CD14-positive monocyte (primary cell): ENCODE measurements around the gene DLGAP4. TPM values are rescaled to one million over a fixed set of nuclear protein-coding genes. Genes with fewer than 3 reads are reported as not detected.
A peak's percentile ranks its signal among the peaks of the same experiment; 100 is the strongest.

ENCODE experiments used
- DNase-seq, 3 donors: peaks; one replicate each; pipeline ENCODE4 v3.0.0-alpha.2; 2011 to 2022
- H2AFZ ChIP-seq: 2 replicates; pipeline ENCODE4 v1.6.0; 2012; ENCODE audit warnings: mild to moderate bottlenecking, low read depth, low read length, inconsistent platforms; ENCODE audit not compliant: insufficient read depth, poor library complexity, severe bottlenecking
- H3K27ac ChIP-seq, 2 donors: 1 replicate in 1 of 2; 2 replicates in 1 of 2; pipeline ENCODE4 v1.5.1; 2012 to 2013; ENCODE audit warnings: low read length in 2 of 2, control low read depth in 1 of 2, inconsistent platforms in 1 of 2, low read depth in 1 of 2, mild to moderate bottlenecking in 1 of 2
- H3K27me3 ChIP-seq, 2 donors: one replicate each; pipeline versions ENCODE4 v1.6.0 to v1.6.1; 2011 to 2013; ENCODE audit warnings: low read length in 2 of 2; ENCODE audit not compliant: control insufficient read depth in 2 of 2, insufficient read depth in 2 of 2
- H3K36me3 ChIP-seq, 2 donors: replicated peaks in 1 of 2; 1 replicate in 1 of 2; 2 replicates in 1 of 2; pipeline versions ENCODE4 v1.5.1 to v1.6.1; 2012 to 2013; ENCODE audit warnings: low read length in 2 of 2, control low read depth in 1 of 2, inconsistent platforms in 1 of 2, mild to moderate bottlenecking in 1 of 2; ENCODE audit not compliant: insufficient read depth in 2 of 2, control insufficient read depth in 1 of 2
- H3K4me1 ChIP-seq, 2 donors: 1 replicate in 1 of 2; 2 replicates in 1 of 2; pipeline versions ENCODE4 v1.5.1 to v1.6.1; 2012 to 2013; ENCODE audit warnings: low read length in 2 of 2, control low read depth in 1 of 2, inconsistent platforms in 1 of 2, mild to moderate bottlenecking in 1 of 2, moderate library complexity in 1 of 2; ENCODE audit not compliant: insufficient read depth in 2 of 2, control insufficient read depth in 1 of 2
- H3K4me2 ChIP-seq: replicated peaks from 2 replicates; pipeline ENCODE3; 2012; ENCODE audit warnings: low read length, moderate library complexity, mild to moderate bottlenecking; ENCODE audit not compliant: poor library complexity, severe bottlenecking; ENCODE audit errors: extremely low read depth
- H3K4me3 ChIP-seq, 3 experiments: fragments of 200-600 bp in 1 of 3; sonication (generic) in 1 of 3; replicated peaks in 1 of 3; 1 replicate in 2 of 3; 2 replicates in 1 of 3; pipeline ENCODE4 v1.5.1; 2011 to 2013; ENCODE audit warnings: low read length in 3 of 3, mild to moderate bottlenecking in 3 of 3, control low read depth in 2 of 3, low read depth in 2 of 3, inconsistent platforms in 1 of 3, moderate library complexity in 1 of 3
- H3K79me2 ChIP-seq: 2 replicates; pipeline ENCODE4 v1.6.0; 2012; ENCODE audit warnings: mild to moderate bottlenecking, control low read depth, inconsistent platforms, low read length, moderate library complexity; ENCODE audit not compliant: insufficient read depth
- H3K9ac ChIP-seq: 2 replicates; pipeline ENCODE4 v1.6.0; 2017; ENCODE audit warnings: low read length, mild to moderate bottlenecking; ENCODE audit not compliant: insufficient read depth, poor library complexity, severe bottlenecking
- H3K9me3 ChIP-seq, 2 donors: replicated peaks in 1 of 2; 1 replicate in 1 of 2; 2 replicates in 1 of 2; pipeline versions ENCODE4 v1.5.1 to v1.6.1; 2012 to 2013; ENCODE audit warnings: low read length in 2 of 2, control low read depth in 1 of 2; ENCODE audit not compliant: control insufficient read depth in 1 of 2, insufficient read depth in 1 of 2
- H4K20me1 ChIP-seq: 2 replicates; pipeline ENCODE4 v1.6.0; 2012; ENCODE audit warnings: mild to moderate bottlenecking, low read length, control low read depth, moderate library complexity; ENCODE audit not compliant: insufficient read depth
- H3K27ac Mint-ChIP-seq, 7 donors: one replicate each; pipeline ENCODE4 v1.8.0; 2020; ENCODE audit warnings: mild to moderate bottlenecking in 7 of 7, mixed read lengths in 7 of 7, moderate library complexity in 6 of 7, inconsistent platforms in 2 of 7
- H3K27me3 Mint-ChIP-seq, 3 donors: one replicate each; pipeline ENCODE4 v1.8.0; 2021 to 2022; ENCODE audit warnings: low read depth in 3 of 3, mild to moderate bottlenecking in 3 of 3, mixed read lengths in 3 of 3, moderate library complexity in 3 of 3, inconsistent platforms in 1 of 3
- H3K36me3 Mint-ChIP-seq, 2 donors: one replicate each; pipeline ENCODE4 v1.8.0; 2020; ENCODE audit warnings: mixed read lengths in 2 of 2, inconsistent platforms in 1 of 2, mild to moderate bottlenecking in 1 of 2
- H3K4me1 Mint-ChIP-seq: one replicate; pipeline ENCODE4 v1.8.0; 2020; ENCODE audit warnings: mild to moderate bottlenecking, mixed read lengths
- H3K4me3 Mint-ChIP-seq, 2 donors: one replicate each; pipeline ENCODE4 v1.8.0; 2020; ENCODE audit warnings: mild to moderate bottlenecking in 2 of 2, mixed read lengths in 2 of 2, moderate library complexity in 1 of 2
- H3K9me3 Mint-ChIP-seq, 7 donors: one replicate each; pipeline ENCODE4 v1.8.0; 2020 to 2022; ENCODE audit warnings: mixed read lengths in 7 of 7, mild to moderate bottlenecking in 6 of 7, moderate library complexity in 6 of 7, inconsistent platforms in 2 of 7
- WGBS: methylation state at CpG from one replicate; pipeline ENCODE4 v1.1.5; 2013; ENCODE audit warnings: missing lambda C conversion rate; ENCODE audit not compliant: insufficient coverage; 5-methylcytosine and 5-hydroxymethylcytosine counted together
- intact Hi-C, 2 donors: fragments of 100-400 bp; cut with micrococcal nuclease; formaldehyde crosslinking; loops; one replicate each; pipeline versions ENCODE4 v1.15.0 to v1.15.1; 2023
- polyA plus RNA-seq, 3 donors: library from polyadenylated mRNA; depleted of rRNA in 1 of 3; unstranded in 2 of 3; stranded (reverse) in 1 of 3; fragments of 300-500 nt in 2 of 3; fragments of >200 nt in 1 of 3; fragmentation: Illumina TruSeq in 2 of 3; gene quantifications; 1 replicate in 2 of 3; 2 replicates in 1 of 3; pipeline ENCODE4 v1.2.3, GENCODE V29; 2012 to 2021
- TF ChIP-seq, protein P1 (sequence below): fragments of 200-600 bp; IDR thresholded peaks from one replicate; pipeline ENCODE4 v1.8.0; 2022; ENCODE audit warnings: antibody characterized with exemption, mild to moderate bottlenecking

Gene DLGAP4
- polyA plus RNA-seq, 3 donors, result 9.9 to 52.7 (median 17.6) TPM

DNA sequence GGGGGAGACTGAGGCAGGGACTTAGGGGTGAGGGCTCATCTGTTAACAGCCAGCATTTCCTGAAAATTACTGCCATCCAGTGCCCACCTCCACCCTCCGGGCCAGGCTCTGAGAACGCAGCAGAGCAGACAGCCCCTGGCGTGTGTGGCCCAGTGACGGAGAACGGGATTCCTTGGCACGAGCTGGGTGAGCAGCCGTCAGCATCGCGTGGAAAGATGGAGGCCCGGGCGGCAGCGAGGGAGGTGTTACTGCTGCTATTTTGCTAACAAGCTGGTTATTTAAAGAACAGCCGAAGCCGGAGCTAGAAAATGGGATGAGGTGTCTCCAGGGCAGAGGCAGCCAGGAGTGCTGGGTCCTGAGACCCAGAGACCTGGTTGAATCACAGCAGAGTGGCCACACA, 62.7 kb downstream of the DLGAP4 start:
- Histone ChIP-seq H3K4me2 (no peak overlapping the region), H3K4me1 (no peaks in the 10 kb centered on the region), H3K27ac (no peak overlapping the region), H3K9me3 (no peaks in the 10 kb centered on the region), H2AFZ (no peak overlapping the region), H3K36me3 (no peaks in the 10 kb centered on the region), H3K79me2 (no peaks in the 10 kb centered on the region), H3K4me3 (no peak overlapping the region), H3K9ac (no peak overlapping the region), H3K27me3 (no peaks in the 10 kb centered on the region), H4K20me1 (no peaks in the 10 kb centered on the region)
- intact Hi-C loops, result no loop called here
- H3K27me3 Mint-ChIP-seq, result peaks cover 4 to 12% (median 11%) of the 10 kb centered on the region in 3 donors
- H3K4me3 Mint-ChIP-seq, result no peak overlapping the region
- TF ChIP-seq, protein P1, sequence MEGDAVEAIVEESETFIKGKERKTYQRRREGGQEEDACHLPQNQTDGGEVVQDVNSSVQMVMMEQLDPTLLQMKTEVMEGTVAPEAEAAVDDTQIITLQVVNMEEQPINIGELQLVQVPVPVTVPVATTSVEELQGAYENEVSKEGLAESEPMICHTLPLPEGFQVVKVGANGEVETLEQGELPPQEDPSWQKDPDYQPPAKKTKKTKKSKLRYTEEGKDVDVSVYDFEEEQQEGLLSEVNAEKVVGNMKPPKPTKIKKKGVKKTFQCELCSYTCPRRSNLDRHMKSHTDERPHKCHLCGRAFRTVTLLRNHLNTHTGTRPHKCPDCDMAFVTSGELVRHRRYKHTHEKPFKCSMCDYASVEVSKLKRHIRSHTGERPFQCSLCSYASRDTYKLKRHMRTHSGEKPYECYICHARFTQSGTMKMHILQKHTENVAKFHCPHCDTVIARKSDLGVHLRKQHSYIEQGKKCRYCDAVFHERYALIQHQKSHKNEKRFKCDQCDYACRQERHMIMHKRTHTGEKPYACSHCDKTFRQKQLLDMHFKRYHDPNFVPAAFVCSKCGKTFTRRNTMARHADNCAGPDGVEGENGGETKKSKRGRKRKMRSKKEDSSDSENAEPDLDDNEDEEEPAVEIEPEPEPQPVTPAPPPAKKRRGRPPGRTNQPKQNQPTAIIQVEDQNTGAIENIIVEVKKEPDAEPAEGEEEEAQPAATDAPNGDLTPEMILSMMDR, result no peak
- 91% methylated on average over 11 of the region's 14 CpGs for WGBS
- H3K9me3 Mint-ChIP-seq, result peaks cover 0 to 2% (median 0%) of the 10 kb centered on the region in 7 donors
- no peaks in the 10 kb centered on the region for H3K36me3 Mint-ChIP-seq
- no peak for DNase-seq
- no peaks in the 10 kb centered on the region for H3K4me1 Mint-ChIP-seq
- peak overlapping the region in 1 of 7 donors; percentile 37 for H3K27ac Mint-ChIP-seq

DNA sequence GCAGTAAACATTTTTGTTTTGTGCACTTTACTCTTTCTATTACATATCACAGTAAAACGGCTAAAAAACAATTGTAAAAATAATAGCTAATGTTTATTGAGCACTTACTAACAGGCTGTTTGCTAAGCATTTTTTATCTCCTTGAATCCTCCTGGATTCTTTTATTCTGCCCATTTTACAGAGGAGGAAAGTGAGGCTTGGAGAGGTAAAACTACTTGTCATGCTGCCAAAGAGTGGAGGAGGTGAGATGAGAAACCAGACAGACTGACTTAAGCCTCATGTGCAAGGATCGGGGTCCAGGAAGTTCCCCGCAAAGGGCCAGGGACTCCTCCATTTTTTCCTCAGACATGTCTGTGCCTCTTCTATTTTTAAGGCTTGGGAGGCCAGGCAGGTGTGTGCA, 63.6 kb downstream of the DLGAP4 start:
- no peaks in the 10 kb centered on the region for H3K79me2 ChIP-seq
- H3K36me3 ChIP-seq, result no peaks in the 10 kb centered on the region
- no peaks in the 10 kb centered on the region for H3K4me1 ChIP-seq
- H3K27me3 ChIP-seq, result no peaks in the 10 kb centered on the region
- no peak for DNase-seq
- H3K27ac Mint-ChIP-seq, result no peak overlapping the region
- H3K27me3 Mint-ChIP-seq, result peaks cover 4 to 14% (median 12%) of the 10 kb centered on the region in 3 donors
- H3K9ac ChIP-seq, result no peak overlapping the region
- peaks cover 0 to 2% (median 0%) of the 10 kb centered on the region in 7 donors for H3K9me3 Mint-ChIP-seq
- 83% methylated on average over 2 of the region's 3 CpGs for WGBS
- intact Hi-C loops, result no loop called here
- H3K4me3 Mint-ChIP-seq, result no peak overlapping the region
- H4K20me1 ChIP-seq, result no peaks in the 10 kb centered on the region
- H2AFZ ChIP-seq, result no peak overlapping the region
- no peaks in the 10 kb centered on the region for H3K4me1 Mint-ChIP-seq
- no peaks in the 10 kb centered on the region for H3K36me3 Mint-ChIP-seq
- no peak overlapping the region for H3K27ac ChIP-seq
- H3K9me3 ChIP-seq, result no peaks in the 10 kb centered on the region
- TF ChIP-seq, protein P1, result no peak
- H3K4me3 ChIP-seq, result no peak overlapping the region
- H3K4me2 ChIP-seq, result no peak overlapping the region
